ENCODE results near the gene DGKE. TPM values are rescaled to one million over a fixed set of nuclear protein-coding genes. Genes with fewer than 3 reads are reported as not detected.

DGKE gene
- total and polyA plus RNA-seq, 8 donors = 7.3 to 14.7 (median 12.9) TPM

GRCh38 chr17:56832446-56832845 lies 1.5 kb upstream of the DGKE start:
- peaks cover 0 to 11% of the 10 kb centered on the region in 2 donors for H3K27me3 ChIP-seq
- H3K4me1 ChIP-seq = peaks cover 8 to 48% of the 10 kb centered on the region in 2 donors
- no peaks in the 10 kb centered on the region for H3K9me3 ChIP-seq
- ATAC-seq (no peak), DNase-seq (no peak)
- H3K4me3 ChIP-seq = peak overlapping the region; percentile 83
- intact Hi-C loops (cut with DNase I) = no loop called here
- TF ChIP-seq CTCF (IDR thresholded peaks at IDR 0.05) = no peak
- H3K36me3 ChIP-seq = peaks cover 0 to 6% of the 10 kb centered on the region in 2 donors
- H3K27ac ChIP-seq = peak overlapping the region; percentile 82 to 93

GRCh38 chr17:56833057-56833808 lies 718 bp upstream of the DGKE start:
- ATAC-seq (peak; percentile 49), DNase-seq (peak; percentile 27 to 93 (median 53))
- intact Hi-C loops (cut with DNase I) = no loop called here

GRCh38 chr17:56834380-56835263 lies 671 bp downstream of the DGKE start:
- Histone ChIP-seq H3K4me3 (peak overlapping the region; percentile 83), H3K9me3 (no peaks in the 10 kb centered on the region), H3K27ac (peak overlapping the region; percentile 81 to 82), H3K27me3 (peaks cover 0 to 11% of the 10 kb centered on the region in 2 donors), H3K4me1 (peaks cover 8 to 52% of the 10 kb centered on the region in 2 donors), H3K36me3 (no peaks in the 10 kb centered on the region)
- no peak for TF ChIP-seq CTCF (IDR thresholded peaks at IDR 0.05)
- DNase-seq = peak; percentile 23 to 89 (median 46)
- ATAC-seq = peak; percentile 21
- intact Hi-C loops (cut with DNase I) = no loop called here

More at GRCh38 chr17:56833057-56833808, 718 bp upstream of the DGKE start:
- no peak for TF ChIP-seq CTCF (IDR thresholded peaks at IDR 0.05)
- peaks cover 0 to 11% of the 10 kb centered on the region in 2 donors for H3K27me3 ChIP-seq
- peaks cover 8 to 52% of the 10 kb centered on the region in 2 donors for H3K4me1 ChIP-seq
- H3K4me3 ChIP-seq = peak overlapping the region; percentile 83
- peak overlapping the region; percentile 82 to 93 for H3K27ac ChIP-seq
- peaks cover 0 to 6% of the 10 kb centered on the region in 2 donors for H3K36me3 ChIP-seq
- H3K9me3 ChIP-seq = no peaks in the 10 kb centered on the region

GRCh38 chr17:56835264-56835585 lies 1.3 kb downstream of the DGKE start:
- intact Hi-C loops (cut with DNase I) = no loop called here

More at GRCh38 chr17:56835264-56835585, 1.3 kb downstream of the DGKE start:
- DNase-seq (no peak), ATAC-seq (no peak)
- peak overlapping the region; percentile 83 for H3K4me3 ChIP-seq
- peak overlapping the region in 1 of 2 donors; percentile 81 for H3K27ac ChIP-seq
- peaks cover 8 to 52% of the 10 kb centered on the region in 2 donors for H3K4me1 ChIP-seq
- peaks cover 0 to 11% of the 10 kb centered on the region in 2 donors for H3K27me3 ChIP-seq
- no peaks in the 10 kb centered on the region for H3K36me3 ChIP-seq
- H3K9me3 ChIP-seq = no peaks in the 10 kb centered on the region
- TF ChIP-seq CTCF (IDR thresholded peaks at IDR 0.05) = no peak
